HUDEP-2 (cell line): ENCODE measurements around the gene MAGED4.
"Not testable (repeated sequence)": the region's sequence is repeated elsewhere in the genome, so short reads cannot be mapped to it uniquely, and the experiment has no call there.

ENCODE experiments used
- DNase-seq, 76 experiments: peaks; one replicate each; lab custom pipeline; 2025; ENCODE audit not compliant: unreplicated experiment in 76 of 76; lab: John Stamatoyannopoulos, UW

MAGED4 gene

GRCh38 chrX:52184440-52185077 is at the start of gene MAGED4:
Gene MAGED4, plus strand, starts transcription at chrX:52184888. Its CDS starts 1,035 bp downstream, at chrX:52185923.
- DNase-seq: not testable (repeated sequence)

GRCh38 chrX:52138830-52139544 is 45.7 kb upstream of the MAGED4 start:
- no peak for DNase-seq

GRCh38 chrX:52139545-52139895 is 45.2 kb upstream of the MAGED4 start:
- DNase-seq: no peak

GRCh38 chrX:52140020-52140419 is 44.7 kb upstream of the MAGED4 start:
- DNase-seq: no peak

GRCh38 chrX:52150667-52151066 is 34.0 kb upstream of the MAGED4 start:
- not testable (repeated sequence) for DNase-seq

- not testable (repeated sequence) for DNase-seq
Measured at GRCh38 chrX:52160140-52160539, 24.5 kb upstream of the MAGED4 start.

- no peak for DNase-seq
Measured at GRCh38 chrX:52166840-52167239, 17.8 kb upstream of the MAGED4 start.

GRCh38 chrX:52171055-52171454 is 13.6 kb upstream of the MAGED4 start:
- DNase-seq: not testable (repeated sequence)

- DNase-seq: not testable (repeated sequence)
Measured at GRCh38 chrX:52185078-52185453, 378 bp downstream of the MAGED4 start.

GRCh38 chrX:52211405-52211804 is 26.7 kb downstream of the MAGED4 start:
- DNase-seq: not testable (repeated sequence)

- DNase-seq: no peak
Measured at GRCh38 chrX:52213276-52213675, 28.6 kb downstream of the MAGED4 start.

GRCh38 chrX:52216541-52216940 is 31.9 kb downstream of the MAGED4 start:
- DNase-seq: no peak

- DNase-seq: no peak
Measured at GRCh38 chrX:52217494-52218160, 32.9 kb downstream of the MAGED4 start.

- DNase-seq: no peak
Measured at GRCh38 chrX:52220936-52221335, 36.2 kb downstream of the MAGED4 start.
